ENCODE data around the gene TRAPPC12. TPM values are rescaled to one million over a fixed set of nuclear protein-coding genes. Genes with fewer than 3 reads are reported as not detected.

TRAPPC12 gene
- total RNA-seq, 1 experiment from 2014 or later: 52.9 TPM

- DNase-seq: no peak
- Histone ChIP-seq H3K9me3 (replicated peaks) (no peaks in the 10 kb centered on the region), H3K36me3 (no peaks in the 10 kb centered on the region), H3K27ac (no peak overlapping the region), H3K4me1 (no peaks in the 10 kb centered on the region; the same call in 1 of the 2 replicates), H3K27me3 (no peaks in the 10 kb centered on the region), H3K4me3 (no peak overlapping the region)
Observed at GRCh38 chr2:3527886-3528785, 148.6 kb downstream of the TRAPPC12 start.

Other genes with a start within 250 kb of the TRAPPC12 start
- gene EIPR1, start 1.9 kb upstream of the TRAPPC12 start, total RNA-seq (2014; rRNA removed; shearing (Covaris generic)): 25.7 and 29.0 TPM in 2 replicates
- gene ADI1, start 139.8 kb downstream of the TRAPPC12 start, total RNA-seq (2014; rRNA removed; shearing (Covaris generic)): 53.6 and 55.9 TPM in 2 replicates
- gene RNASEH1, start 178.6 kb downstream of the TRAPPC12 start, total RNA-seq (2014; rRNA removed; shearing (Covaris generic)): 43.0 and 43.9 TPM in 2 replicates
- 3,864 and 4,028 TPM in 2 replicates for gene RPS7, start 195.6 kb downstream of the TRAPPC12 start, total RNA-seq (2014; rRNA removed; shearing (Covaris generic))
- 0.20 and 0.51 TPM in 2 replicates for gene COLEC11, start 215.4 kb downstream of the TRAPPC12 start, total RNA-seq (2014; rRNA removed; shearing (Covaris generic))